GM10847 (cell line): Measurements from ENCODE around the gene ICA1.

Source experiments
- POLR2A ChIP-seq: IDR thresholded peaks from 2 replicates; pipeline ENCODE4 v1.6.1; 2011; ENCODE audit not compliant: insufficient read length; ENCODE audit errors: extremely low read depth

The ICA1 gene

DNA sequence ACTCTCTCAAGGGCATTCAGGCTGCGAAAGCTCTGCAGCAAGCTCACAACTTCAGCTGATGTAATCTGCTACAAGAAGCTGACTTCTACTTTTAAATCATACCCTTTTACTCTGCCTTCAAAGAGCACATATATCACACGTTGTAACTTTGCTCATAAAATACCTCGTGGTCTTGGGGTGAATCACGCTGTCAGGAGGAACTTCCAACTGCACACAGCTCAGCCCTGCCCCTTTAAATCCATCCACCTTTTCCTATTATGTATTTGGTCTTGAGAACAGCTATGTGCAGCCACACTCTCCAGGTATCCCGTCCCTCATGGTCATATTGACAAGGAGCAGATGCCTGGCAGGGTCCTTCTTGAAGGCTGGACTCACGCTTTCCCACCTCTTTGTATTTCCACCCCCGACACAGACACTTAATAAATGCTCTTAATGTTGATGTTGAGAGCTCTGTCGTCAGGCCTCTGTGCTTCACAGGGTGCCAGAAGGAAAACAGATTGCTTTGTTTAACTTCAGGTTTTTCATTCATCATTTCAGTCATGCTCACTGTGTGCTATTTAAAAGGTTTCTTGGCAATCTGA, 47.6 kb downstream of the ICA1 start:
- TF ChIP-seq POLR2A, result no peak

GRCh38 chr7:8213381-8213780, 48.6 kb downstream of the ICA1 start:
- no peak for TF ChIP-seq POLR2A

- TF ChIP-seq POLR2A, result no peak
These were observed 49.3 kb downstream of the ICA1 start for GRCh38 chr7:8212638-8213037.

DNA sequence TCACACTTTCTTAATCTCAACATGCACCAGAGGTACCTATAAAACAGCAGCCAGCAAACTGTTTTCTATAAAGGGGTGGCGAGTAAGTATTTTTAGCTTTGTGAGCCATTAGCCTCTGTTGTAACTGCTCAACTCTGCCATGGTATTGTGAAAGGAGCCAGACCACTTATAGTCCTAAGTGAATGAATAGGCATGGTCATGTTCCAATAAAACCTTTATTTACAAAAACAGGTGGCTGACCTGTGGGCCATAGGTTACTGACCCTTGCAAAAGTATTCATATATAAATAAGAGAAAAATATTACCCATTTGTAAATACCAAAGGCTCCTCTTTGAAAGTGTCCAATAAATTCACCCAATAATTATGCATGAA, 50.3 kb downstream of the ICA1 start:
- TF ChIP-seq POLR2A, result no peak

GRCh38 chr7:8210845-8211724, 50.9 kb downstream of the ICA1 start:
- no peak for TF ChIP-seq POLR2A

GRCh38 chr7:8209353-8209752, 52.6 kb downstream of the ICA1 start:
- no peak for TF ChIP-seq POLR2A

DNA sequence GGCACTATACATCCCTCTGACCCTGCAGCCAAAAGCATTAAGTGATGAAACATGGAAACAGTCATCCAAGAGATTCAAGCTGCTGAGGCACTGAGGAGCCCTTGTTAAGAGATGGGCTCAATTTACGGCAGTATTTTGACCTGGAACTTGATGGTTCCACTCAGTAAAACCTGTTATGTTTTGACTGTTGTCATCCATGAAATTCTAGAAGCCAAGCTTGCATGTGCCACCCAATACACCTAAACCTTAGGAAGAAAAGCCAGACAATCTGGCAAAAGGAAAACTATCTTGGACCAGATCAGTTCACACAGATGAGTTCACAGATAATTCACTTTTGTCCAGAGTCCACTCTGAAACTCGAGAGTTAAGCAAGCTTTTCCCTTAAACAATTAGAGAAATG, 53.2 kb downstream of the ICA1 start:
- no peak for TF ChIP-seq POLR2A

DNA sequence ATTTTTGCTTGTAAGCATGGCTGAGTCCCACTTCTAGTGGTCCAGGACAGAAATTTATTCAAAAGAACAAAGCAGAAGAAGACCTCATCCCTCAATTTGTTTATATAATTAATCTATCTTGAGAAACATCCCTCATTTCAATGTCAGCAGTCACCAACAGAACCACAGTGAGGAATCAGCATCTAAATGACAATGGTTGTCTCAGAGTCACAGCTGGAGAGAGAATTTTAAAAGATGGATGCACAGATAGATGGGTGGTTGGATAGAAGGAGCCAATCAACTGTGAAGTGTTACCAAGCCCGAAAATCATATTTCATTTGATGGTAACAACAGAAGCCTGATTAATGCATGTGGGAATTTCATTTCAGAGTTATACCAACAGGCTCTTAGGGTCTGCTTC, 55.0 kb downstream of the ICA1 start:
- no peak for TF ChIP-seq POLR2A

GRCh38 chr7:8205537-8205936, 56.4 kb downstream of the ICA1 start:
- no peak for TF ChIP-seq POLR2A

GRCh38 chr7:8205031-8205387, 57.0 kb downstream of the ICA1 start:
- no peak for TF ChIP-seq POLR2A

DNA sequence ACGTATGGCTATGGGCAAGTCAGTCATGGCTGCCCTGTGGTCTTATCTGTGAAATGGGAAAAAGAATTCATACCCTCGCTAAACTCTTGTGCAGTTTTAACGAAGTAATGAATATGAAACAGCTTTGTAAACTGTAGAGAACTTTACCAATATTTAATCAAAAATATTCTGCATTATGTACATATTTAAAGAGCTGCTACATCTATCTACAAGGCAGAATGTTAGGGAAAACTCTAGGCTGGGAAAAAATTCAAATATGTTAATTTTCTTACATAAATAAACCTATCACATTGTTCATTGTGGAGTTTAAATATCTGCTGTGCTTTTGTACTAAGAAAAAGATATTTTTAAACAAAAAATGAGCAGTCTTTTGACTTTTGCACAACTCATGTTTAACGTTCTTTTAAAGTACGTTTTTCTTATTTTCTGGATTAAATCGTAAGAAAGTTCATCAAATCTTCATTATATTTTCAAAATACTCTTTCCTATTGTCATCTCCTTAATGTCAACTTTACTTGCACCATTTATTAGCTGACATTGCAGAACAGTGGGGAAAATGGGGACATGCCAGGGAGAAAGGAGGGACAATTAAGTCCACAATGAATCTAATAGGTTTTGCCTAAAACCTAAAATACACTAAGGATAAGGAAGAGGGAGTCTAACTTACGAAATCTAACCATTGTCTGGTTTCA, 57.5 kb downstream of the ICA1 start:
- no peak for TF ChIP-seq POLR2A

DNA sequence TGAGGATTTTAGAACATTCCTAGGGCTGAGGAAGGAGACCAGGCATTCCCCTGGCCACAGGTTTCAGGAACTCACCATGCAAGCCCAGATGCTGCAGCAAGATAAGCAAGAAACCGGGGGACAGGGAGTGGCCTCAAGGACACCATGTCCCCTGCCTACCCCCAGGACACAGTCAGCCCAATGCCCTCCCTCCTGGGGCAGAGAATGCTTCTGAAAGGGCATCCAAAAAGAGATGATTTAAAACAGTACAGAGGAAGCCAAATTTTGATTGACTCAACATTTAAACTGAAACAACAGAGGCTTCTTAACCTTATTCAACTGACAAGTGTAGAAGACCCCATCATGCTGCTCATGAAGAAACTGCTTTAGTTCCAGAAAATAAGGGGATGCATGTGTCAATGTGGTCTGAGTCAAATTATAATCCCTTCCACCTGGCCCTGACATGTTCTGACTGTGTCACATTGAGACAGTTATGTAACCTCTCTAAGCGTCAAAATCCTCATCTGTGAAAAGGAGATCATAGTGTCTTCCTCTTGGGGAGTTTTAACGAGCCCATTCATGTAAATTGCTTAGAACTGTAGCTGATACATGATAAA, 60.0 kb downstream of the ICA1 start:
- TF ChIP-seq POLR2A, result no peak

DNA sequence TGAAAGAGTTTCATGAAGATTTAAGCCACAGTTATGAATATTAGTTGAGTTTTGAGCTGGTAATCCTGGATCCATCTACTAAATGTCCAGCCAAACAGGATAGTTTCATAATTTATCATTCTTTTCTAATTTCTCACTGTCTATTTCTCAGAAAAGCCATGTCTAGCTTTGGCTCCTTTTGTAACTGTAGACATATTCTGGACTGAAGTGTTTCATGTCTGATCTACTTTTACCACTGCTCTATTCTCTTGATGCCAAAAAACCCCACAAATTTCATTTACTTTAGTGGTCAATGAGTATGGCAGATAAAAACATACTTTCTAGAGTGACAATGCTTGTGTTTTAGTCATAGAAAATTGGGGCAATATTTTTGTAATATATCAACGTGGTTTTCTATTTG, 61.2 kb downstream of the ICA1 start:
- TF ChIP-seq POLR2A, result no peak

GRCh38 chr7:8200316-8200715, 61.7 kb downstream of the ICA1 start:
- TF ChIP-seq POLR2A, result no peak

DNA sequence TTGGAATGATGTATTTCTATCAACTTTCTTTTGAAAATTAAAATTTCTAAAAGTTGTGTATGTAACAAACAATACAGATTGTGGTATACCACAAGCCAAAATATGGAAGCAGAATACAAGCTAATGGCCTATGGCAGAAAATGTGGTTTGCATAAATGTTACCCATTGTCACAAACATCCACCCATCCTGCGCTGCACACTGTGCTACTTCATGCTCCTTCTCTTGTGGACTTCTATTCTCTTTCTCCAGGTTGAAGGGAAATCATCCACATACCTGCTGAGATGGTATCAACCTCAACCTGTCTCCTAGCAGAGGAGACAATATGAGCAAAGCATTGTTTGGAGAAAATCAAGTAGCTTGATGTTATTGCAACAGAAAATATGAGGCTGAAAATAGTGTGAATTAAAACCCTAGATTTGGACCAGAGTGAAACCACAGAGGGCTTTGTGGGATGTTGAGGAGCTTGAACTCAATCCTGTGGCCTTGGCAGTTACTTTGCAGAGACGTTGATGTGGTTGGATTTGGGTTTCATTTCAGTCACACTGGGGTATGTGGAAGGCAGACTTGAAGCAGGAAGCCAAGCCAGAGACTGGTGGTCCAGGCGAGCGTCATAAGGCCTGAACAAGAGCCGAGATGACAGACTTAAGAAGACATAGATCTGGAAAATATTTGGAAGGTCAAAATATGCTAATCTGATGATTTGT, 63.8 kb downstream of the ICA1 start:
- TF ChIP-seq POLR2A, result no peak
